ENCODE measurements around the gene PAM16.
"Not testable (repeated sequence)": the region's sequence is repeated elsewhere in the genome, so short reads cannot be mapped to it uniquely, and the experiment has no call there.

PAM16 gene

DNA sequence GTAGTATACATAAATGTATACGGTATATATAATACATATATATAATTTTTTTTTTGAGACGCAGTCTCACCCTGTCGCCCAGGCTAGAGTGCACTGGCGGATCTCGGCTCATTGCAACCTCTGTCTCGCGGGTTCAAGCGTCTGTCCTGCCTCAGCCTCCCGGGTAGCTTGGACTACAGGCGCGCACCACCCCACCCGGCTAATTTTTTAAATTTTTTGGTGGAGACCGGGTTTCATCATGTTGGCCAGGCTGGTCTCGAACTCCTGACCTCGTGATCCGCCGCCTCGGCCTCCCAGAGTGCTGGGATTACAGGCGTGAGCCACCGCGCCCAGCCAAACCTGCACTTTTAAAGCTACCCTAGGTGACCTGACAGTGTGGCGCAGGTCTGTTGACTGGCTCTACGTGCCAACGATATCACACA, 745 bp downstream of the PAM16 start:
- DNase-seq, result no peak

DNA sequence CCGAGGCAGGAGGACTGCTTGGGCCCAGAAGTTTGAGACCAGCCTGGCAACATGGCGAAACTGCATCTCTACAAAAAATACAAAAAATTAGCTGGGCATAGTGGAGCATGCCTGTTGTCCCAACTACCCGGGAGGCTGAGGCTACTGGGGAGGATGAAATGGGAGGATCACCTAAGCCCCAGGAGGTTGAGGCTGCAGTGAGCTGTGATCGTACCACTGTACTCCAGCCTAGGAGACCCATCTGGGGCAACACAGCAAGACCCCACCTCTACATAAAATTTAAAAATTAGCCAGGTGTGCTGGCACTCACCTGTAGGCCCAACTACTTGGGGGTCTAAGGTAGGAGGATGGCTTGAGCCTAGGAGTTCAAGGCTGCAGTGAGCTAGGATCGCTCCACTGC, 1.8 kb downstream of the PAM16 start:
- no peak for DNase-seq

DNA sequence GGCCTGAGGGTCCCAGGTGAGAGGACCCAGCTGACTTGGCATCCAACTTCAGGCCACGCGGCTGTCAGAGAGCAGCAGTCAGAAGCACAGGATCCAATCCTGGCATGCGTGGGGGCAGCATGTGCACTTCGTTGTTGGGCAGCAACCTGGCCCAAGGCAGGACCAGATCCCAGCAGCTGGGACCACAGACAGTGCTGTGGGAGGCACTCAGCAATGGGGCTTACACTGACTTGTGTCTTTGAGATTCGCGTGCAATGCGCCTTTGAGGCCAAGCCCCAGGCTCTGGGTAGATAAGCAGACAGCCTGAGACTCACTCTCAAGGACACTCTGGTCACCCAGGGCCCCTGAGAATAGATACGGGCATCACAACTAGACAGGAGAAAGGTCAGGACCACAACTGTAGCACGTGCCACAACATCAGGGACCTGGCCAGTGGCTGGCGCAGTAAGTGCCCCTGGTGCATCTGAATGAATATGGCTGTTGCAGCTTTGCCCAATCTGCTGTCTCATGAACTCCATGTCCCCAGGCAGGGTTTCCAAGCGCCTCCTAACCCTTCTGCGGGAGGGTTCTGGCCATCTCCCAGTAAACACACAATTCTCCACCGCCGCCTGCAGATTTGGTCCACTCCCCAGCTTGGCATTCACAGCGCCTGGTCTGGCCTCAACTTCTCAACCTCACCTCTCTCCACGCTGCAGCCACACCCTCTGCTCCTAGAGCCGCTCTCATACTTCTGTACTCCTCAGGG, 3.2 kb downstream of the PAM16 start:
- DNase-seq, result no peak

DNA sequence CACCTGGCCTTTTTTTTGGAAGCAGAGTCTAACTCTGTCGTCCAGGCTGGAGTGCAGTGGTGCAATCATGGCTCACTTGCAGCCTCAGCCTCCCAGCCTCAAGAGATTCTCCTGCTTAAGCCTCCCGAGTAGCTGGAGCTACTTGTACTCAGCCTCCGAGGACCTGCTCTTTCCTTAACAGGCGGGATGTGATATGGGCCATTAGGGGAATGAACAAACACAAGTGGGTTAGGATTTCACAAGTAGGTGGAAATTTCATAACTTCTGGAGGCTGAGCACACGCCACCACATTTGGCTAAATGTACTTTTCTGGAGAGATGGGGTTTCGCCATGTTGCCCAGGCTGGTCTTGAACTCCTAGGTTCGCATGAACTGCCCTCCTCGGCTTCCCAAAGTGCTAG, 4.1 kb downstream of the PAM16 start:
- no peak for DNase-seq

DNA sequence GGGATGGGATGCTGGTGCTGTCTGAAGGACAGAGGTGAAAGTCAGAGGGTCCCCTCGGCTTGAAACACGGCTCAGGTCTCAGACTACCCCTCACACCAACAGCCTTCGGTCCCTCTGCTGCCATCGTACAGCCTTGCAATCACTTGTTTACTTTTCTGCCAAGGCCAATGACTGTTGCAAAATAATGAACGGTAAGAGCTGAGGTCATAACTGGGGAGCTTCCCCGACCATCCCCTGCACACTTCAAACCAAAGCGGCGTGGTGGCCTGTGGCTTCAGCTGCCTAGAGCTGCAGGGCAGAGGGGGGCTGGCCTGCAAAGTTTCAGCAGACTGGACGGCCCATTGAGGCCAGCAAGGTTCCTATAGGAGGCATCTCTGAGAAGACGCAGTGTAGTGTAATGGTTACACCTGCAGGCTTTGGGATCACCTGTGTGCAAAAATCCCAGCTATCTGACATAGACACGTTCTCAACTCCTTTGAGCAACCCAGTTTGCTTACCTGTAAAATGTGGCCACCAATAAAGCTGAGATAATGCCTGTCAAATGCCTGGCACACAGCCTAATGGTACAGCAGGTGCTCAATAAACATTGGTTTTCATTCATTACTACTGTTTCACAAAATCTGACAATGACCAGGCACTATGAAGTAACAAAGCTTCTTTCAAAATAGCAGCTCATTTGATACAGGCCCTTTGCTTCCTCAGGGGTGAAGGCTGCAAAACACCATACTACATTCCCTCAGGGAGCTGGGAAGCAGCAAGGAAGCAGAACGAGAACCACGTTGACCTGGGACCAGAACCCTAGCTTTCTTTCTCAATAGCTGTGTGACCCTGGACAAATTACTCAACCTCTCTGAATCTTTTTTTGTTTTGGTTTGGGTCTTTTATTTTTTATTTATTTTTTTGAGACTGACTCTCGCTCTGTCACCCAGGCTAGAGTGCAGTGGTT, 5.0 kb downstream of the PAM16 start:
- no peak for DNase-seq

DNA sequence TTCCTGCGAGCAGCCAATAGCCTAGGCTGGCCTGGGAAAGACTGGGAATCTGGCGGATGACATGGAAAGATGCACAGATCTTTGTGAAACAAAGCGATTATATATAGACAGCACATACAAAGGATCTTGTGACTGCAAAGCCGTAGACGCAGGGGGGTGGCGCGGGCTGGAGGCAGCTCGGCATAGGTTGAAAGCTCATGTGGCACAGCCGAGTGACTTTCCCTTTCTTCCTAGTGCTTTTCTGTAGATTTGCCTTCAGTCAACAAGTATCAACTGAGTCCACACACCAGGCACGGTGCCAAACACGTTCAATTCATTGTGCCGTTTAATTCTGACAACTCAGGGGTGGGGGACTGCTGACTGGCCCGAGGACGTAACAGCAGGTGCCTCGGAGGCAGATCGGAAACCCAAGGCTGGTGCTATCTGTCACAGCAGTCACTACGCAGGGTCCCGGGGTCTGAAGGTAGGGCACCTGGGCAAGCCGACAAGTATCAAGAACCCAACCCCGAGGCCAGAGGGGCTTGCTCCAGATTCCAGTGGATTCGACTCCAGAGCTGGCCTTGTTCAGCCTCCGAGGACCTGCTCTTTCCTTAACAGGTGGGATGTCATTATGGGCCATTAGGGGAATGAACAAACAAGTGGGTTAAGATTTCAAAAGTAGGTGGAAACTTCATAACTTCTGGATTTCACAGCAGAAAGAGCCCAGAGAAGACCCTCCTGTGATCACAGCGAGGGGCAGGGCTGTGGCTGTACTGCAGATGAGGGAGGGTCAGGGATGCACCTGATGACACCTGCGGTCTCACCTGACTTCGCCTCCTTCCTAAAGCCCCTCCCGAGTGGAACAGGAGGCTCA, 5.9 kb downstream of the PAM16 start:
- no peak for DNase-seq

DNA sequence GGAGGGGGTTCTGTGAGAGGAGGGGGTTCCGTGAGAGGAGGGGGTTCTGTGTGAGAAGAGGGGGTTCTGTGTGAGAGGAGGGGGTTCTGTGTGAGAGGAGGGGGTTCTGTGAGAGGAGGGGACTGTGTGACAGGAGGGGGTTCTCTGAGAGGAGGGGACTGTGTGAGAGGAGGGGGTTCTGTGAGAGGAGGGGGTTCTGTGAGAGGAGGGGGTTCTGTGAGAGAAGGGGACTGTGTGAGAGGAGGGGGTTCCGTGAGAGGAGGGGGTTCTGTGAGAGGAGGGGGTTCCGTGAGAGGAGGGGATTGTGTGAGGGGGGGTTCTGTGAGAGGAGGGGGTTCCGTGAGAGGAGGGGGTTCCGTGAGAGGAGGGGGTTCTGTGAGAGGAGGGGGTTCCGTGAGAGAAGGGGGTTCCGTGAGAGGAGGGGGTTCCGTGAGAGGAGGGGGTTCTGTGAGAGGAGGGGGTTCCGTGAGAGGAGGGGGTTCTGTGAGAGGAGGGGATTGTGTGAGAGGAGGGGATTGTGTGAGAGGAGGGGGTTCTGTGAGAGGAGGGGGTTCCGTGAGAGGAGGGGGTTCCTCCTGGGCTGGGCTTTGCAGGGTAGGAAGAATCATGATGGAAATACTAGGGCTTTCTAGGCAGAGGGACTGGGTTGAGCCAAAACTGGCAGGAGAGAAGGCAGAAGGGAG, 6.7 kb downstream of the PAM16 start:
- not testable (repeated sequence) for DNase-seq

DNA sequence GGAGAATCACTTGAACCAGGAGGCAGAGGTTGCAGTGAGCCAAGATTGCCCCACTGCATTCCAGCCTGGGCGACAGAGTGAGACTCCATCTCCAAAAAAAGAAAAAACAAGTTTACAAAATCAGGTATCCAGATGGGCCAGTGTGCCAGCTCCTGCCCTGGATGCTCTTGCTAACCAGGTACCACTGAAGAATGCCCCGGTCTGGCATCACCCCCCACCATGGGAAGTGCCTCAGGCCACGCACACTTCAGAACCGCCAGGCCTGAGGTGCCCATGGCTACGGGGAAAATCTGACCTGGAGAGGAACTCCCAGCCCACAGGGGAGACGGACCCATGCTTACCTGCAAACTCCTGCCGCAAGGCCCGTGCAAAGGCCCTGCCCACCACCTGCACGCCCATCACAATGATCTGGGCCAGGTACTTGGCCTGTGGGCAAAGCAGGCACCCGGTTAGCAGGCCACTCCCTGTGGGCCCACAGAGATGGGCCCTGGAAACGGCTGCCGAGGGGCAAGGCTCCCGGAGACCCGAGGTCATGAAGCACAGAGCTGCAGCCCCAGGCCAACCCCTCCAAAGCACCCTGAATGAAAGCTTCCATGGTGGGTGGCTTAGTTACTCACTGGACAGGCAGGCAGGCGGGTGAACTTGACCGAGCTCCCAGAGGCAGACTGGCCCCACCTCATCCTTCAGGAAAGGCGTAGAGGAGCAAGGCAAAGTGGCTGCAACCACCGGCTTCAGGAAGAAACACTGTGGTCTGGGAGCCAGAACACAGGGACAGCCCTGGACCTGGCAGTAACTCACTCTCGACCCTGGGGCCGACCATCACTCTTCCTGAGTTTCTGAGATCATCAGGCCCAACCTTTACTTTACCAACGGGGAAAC, 8.0 kb downstream of the PAM16 start:
- no peak for DNase-seq

DNA sequence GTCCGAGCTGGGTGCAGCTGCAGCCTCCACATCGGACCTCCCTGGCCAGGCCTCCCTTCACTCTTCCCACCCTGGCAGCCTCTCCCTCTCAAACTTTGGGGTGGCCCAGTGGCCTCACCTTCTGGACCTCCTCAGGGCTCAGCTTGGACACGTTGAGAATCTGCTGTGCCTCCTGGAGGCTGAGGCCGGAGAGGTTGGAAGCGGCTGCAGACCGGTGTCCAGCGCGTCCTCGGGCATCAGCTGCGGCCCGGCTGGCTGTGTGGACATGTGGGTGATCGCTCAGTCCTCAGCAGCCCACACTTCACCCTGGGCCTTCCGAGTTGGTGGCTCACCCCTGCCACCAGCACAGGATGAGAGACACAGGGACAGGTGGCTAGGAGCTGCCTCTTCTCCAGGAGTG, 9.9 kb downstream of the PAM16 start:
- DNase-seq, result no peak

DNA sequence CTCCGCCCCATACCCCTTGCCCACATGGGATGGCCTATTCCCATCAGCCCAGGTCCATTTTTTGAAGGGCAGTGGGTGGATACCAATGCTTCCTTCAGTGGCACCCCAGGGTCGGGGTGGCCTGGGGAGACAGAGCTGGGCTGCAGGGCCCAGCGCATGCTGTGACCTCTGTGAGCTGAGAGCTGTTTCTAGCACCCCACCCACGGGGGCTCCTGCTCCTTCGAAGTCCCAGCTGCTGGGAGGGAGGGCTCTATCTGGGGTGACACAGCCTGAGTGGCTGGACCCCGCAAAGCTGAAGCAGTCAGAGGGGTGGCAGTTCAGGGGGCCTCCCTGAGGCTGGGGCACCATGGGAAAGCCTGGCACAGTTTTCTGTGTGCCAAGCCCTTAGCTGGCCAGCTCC, 10.7 kb downstream of the PAM16 start:
- DNase-seq, result no peak

DNA sequence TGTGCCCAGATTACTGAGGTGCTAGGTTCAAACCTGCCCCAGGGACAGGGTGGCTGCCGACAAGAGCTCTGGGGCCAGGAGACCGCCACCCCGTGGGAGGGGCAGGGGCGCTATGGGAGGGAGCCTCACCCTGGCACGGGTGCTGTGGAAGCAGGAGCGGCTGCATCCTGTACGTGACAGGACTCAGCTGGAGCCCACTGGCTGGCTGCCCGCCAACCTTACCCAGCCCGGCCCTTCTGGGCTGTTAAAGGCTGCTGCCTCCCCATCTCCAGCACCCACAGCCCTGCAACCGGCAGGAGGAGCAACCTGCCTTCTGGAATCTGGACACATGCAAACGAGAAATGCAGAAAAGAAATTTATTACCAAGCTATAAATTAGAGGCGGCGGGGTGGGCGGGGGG, 11.2 kb downstream of the PAM16 start:
- DNase-seq, result no peak

DNA sequence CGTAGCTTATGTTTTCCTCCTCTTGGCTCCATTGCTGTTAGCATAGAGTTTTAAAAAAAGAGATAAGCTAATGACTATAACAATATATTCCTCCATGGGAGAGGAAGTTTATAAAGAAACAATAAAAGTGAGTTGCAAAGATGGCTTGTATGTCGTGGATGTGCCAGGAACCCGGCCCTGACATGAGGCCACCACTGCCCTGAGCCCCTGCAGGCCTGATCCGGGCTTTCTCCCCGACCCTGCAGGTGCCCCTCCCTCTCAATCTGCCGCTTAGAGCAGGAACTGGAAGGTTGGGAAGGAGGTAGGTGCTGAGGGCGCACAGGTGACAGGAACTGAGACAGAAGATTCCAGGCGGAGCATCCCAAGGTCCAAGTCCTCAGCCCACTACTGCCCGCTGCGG, 11.7 kb downstream of the PAM16 start:
- no peak for DNase-seq

DNA sequence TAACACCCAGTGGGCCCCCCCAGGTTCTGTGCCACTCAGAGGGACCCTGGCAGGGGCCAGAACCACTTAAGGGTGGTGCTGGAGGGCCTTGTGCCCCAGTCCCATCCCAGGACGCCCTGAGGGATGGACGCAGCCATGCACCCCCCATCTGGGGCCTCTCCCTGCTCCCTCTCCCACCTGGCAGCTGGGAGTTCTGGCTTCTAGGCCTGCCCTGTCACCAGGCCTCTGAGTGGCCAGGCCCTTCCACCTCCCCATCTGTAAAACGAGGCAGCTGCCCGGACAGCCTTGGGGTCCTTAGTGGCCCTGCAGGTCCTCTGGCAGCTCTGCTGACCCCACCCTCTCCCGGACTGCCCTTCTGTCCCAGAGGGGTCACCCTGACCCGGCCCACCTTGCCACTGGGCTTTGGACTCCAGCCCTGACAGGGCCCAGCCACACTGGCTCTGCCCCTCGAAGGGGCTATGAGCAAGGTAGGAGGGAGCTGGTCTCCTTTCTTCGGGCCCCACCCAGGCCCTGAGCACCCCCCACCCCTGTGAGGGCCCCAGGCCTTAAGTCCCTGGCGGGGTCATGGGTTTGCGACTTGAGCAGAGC, 12.3 kb downstream of the PAM16 start:
- DNase-seq, result no peak

DNA sequence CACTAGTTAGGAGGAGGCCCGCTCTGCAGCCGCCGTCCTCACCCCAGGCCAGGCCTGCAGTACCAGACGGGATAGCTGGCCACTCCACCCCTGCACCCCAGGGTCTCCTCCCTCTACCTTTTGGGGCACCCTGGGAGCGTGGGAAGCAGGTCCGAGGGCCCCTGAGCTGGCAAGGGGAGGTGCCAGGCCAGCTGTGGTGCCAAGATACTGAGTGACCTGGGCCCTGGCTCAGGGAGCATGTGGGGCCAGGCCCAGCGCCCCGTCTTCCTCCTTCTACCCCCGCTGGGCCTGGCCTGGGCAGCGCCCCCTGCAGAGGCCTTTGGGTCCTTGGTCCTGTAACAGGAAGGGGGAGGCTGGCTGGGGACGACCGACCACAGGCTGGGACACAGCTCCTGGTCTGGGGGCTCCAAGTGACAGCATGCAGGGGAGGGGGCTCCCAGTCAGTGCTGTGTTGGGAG, 13.0 kb downstream of the PAM16 start:
- DNase-seq, result no peak

DNA sequence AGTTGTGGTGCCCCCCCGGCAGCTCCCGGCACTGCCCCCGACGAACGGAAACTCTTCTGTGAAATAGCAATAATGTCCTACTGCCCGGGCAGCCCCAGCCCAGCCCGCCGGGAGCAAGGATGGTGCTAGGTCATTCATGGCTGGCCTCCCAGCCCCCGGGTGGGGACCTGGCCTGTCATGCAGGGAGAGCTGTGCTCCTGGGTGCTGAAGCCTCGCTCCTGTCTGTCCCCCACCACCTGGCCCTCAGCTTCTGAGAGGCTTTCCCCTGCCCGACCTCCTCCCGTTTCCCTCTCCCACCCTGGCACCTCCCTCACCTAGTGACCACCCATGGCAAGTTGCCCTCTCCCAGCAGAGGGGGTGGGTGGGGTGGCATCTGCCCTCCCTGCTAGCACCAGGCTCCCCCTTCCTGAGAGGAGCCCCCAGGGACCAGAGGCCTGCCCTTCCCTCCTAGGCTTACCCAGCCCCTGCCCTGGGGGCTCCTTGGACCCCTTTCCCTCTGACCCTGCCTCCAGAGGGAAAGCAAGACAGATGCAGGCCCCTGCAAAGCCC, 13.5 kb downstream of the PAM16 start:
- DNase-seq, result no peak

DNA sequence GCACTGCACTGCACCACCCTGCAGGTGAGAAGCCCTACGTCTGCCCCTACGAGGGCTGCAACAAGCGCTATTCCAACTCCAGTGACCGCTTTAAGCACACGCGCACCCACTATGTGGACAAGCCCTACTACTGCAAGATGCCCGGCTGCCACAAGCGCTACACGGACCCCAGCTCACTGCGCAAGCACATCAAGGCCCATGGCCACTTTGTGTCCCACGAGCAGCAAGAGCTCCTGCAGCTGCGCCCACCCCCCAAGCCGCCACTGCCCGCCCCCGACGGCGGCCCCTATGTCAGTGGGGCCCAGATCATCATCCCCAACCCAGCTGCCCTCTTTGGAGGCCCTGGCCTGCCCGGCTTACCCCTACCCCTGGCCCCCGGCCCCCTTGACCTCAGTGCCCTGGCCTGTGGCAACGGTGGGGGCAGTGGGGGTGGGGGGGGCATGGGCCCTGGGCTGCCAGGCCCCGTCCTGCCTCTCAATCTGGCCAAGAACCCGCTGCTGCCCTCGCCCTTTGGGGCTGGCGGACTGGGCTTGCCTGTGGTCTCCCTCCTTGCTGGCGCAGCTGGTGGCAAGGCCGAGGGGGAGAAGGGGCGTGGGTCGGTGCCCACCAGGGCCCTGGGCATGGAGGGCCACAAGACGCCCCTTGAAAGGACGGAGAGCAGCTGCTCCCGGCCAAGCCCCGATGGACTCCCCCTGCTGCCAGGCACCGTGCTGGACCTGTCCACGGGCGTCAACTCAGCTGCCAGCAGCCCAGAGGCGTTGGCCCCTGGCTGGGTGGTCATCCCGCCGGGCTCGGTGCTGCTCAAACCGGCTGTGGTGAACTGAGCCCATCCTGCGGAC, 14.2 kb downstream of the PAM16 start:
- no peak for DNase-seq

DNA sequence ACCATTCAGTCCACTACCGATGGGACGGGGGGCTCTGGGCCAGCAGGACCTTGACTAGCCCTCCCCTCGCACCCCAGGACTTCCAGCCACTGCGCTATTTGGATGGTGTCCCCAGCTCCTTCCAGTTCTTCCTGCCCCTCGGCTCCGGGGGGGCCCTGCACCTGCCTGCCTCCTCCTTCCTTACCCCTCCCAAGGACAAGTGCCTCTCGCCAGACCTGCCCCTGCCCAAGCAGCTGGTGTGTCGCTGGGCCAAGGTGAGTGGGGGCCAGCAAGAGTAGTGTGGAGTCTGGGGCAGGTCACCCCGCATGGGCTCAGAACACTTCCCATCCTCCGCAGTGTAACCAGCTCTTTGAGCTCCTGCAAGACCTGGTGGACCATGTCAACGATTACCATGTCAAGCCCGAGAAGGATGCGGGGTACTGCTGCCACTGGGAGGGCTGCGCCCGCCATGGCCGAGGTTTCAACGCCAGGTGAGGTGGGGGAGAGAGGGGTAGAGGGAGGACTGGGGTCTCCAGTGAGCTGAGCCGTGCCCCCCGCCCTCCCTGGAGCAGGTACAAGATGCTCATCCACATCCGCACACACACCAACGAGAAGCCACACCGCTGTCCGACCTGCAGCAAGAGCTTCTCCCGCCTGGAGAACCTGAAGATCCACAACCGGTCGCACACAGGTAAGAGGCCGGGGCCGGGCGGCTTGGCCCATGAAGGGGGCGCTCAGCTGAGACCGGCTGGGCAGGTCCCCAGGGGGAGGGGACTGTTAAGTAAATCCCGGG, 16.2 kb downstream of the PAM16 start:
- no peak for DNase-seq

DNA sequence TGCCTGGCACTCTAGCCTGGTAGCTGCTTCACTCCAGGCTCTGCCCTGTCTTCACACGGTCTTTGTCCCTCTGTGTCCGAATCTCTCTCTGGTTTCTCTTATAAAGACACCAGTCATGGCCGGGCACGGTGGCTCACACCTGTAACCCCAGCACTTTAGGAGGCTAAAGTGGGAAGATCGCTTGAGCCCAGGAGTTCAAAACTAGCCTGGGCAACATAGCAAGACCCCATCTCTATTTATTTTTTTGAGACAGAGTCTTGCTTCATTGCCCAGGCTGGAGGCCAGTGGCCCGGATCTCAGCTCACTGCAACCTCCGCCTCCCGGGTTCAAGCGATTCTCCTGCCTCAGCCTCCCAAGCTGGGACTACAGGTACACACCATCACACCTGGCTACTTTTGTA, 17.4 kb downstream of the PAM16 start:
- not testable (repeated sequence) for DNase-seq

DNA sequence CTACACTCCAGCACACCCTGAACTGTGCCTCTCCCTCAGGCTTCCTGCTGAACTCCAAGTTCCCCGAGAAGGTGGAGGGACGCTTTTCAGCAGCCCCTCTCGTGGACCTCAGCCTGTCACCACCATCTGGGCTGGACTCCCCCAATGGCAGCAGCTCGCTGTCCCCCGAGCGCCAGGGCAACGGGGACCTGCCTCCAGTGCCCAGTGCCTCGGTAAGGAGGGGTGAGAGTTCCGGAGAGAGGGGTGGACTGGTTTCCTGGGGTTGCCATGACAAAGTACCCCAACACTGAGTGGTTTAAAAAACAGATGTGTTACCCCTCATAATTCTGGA, 17.8 kb downstream of the PAM16 start:
- DNase-seq, result no peak

All from activated effector memory CD4-positive, alpha-beta T cell treated with anti-CD3 and anti-CD28 coated beads, Interleukin-2, amount 50 U/mL, for 16 hours (primary cell).